ENCODE measurements around the gene OGDH. TPM values are rescaled to one million over a fixed set of nuclear protein-coding genes. Genes with fewer than 3 reads are reported as not detected.

OGDH gene
- total and polyA plus RNA-seq, 10 of the 15 experiments (the other 5 are each of a cell fraction or from before 2014, with no cell fraction given): 4.1 to 103 (median 48.4) TPM

GRCh38 chr7:44709011-44709915 lies 102.8 kb downstream of the OGDH start (continued):
- TF ChIP-seq ZBTB11 (CRISPR knock-in tag; IDR thresholded peaks at IDR 0.05): no peak

- SMC1A ChIA-PET (ENCODE audit: uncharacterized antibody, unreplicated experiment): interaction anchor here (0.8 to 1.9 kb wide), 5 partner anchors 56 to 103 kb away, joined by 3 to 6 read pairs (median 4); partner anchors contain the start of gene OGDH
- FAIRE-seq: no peak
These were observed 103.6 kb downstream of the OGDH start for GRCh38 chr7:44709945-44710596.

More at GRCh38 chr7:44709945-44710596, 103.6 kb downstream of the OGDH start:
- 92% methylated on average over 10 of the region's 10 CpGs for WGBS (ENCODE audit: insufficient coverage, insufficient replicate concordance, low lambda C conversion rate, missing lambda C conversion rate)
- Histone ChIP-seq H3K9ac (ENCODE audit: control insufficient read depth, insufficient read depth, low read length) (no peak overlapping the region), H3K9me3 (replicated peaks; ENCODE audit: control insufficient read depth, insufficient read depth, low read length) (no peaks in the 10 kb centered on the region), H3K4me2 (ENCODE audit: control insufficient read depth, insufficient read depth) (no peak overlapping the region), H3K27ac (ENCODE audit: control insufficient read depth, insufficient read depth) (no peak overlapping the region), H2AFZ (ENCODE audit: control insufficient read depth, low read depth, low read length) (no peak overlapping the region), H4K20me1 (ENCODE audit: control insufficient read depth, insufficient read depth) (no peaks in the 10 kb centered on the region), H3K4me1 (ENCODE audit: control insufficient read depth, insufficient read depth, low read length) (no peaks in the 10 kb centered on the region), H3K27me3 (replicated peaks in 1 of 2; ENCODE audit: control insufficient read depth in 2 of 2, insufficient read depth in 2 of 2, low read length in 1 of 2) (no peaks in the 10 kb centered on the region), H3K4me3 (no peak overlapping the region), H3K36me3 (ENCODE audit: control insufficient read depth in 2 of 2, insufficient read depth in 2 of 2, low read length in 1 of 2) (peaks cover 7 to 11% of the 10 kb centered on the region in 2 experiments), H3K79me2 (ENCODE audit: control insufficient read depth, insufficient read depth, low read length) (no peaks in the 10 kb centered on the region)
- POLR2A ChIA-PET: no interaction called here
- ATAC-seq: no peak
- RAD21 ChIA-PET (ENCODE audit: unreplicated experiment): interaction anchor here (1.0 kb wide), 1 partner anchor 76 kb away, joined by 3 read pairs; no protein-coding TSS in a partner anchor
- BruUV-seq (replicated peaks): no TSS peak
- DNase-seq (ENCODE audit: low read depth, low spot score): no peak
- in situ Hi-C loops (cut with MboI) (no loop called here), intact Hi-C loops (cut with micrococcal nuclease; ENCODE audit: unreplicated experiment) (no loop called here)
- no peak for TF ChIP-seq FOXM1 (IDR thresholded peaks at IDR 0.05; ENCODE audit: low read depth, low read length)
- TF ChIP-seq EP300 (IDR thresholded peaks at IDR 0.05; ENCODE audit: borderline replicate concordance in 1 of 2, control insufficient read depth in 1 of 2, low read depth in 2 of 2, low read length in 2 of 2): no peak
- no peak for TF ChIP-seq NR2C1 (IDR thresholded peaks at IDR 0.05)
- TF ChIP-seq CBFB (IDR thresholded peaks at IDR 0.05; ENCODE audit: low read depth): no peak
- TF ChIP-seq E2F4 (IDR thresholded peaks at IDR 0.05; ENCODE audit: low read depth, low read length): no peak
- no peak for TF ChIP-seq MEF2B (IDR thresholded peaks at IDR 0.05; ENCODE audit: partially characterized antibody, poor library complexity, severe bottlenecking)
- no peak for TF ChIP-seq CEBPB (IDR thresholded peaks at IDR 0.05; ENCODE audit: borderline replicate concordance in 1 of 2, low read depth in 2 of 2, low read length in 2 of 2)
- no peak for TF ChIP-seq ZBTB11 (CRISPR knock-in tag; IDR thresholded peaks at IDR 0.05)
- no peak for TF ChIP-seq JUNB (IDR thresholded peaks at IDR 0.05)
- CTCF ChIA-PET: interaction anchor here (1.0 kb wide), 1 partner anchor 9 kb away, joined by 3 read pairs; no protein-coding TSS in a partner anchor
